Skeletal muscle cell (primary cell): ENCODE results near the gene RPTOR.

Experiments used
- DNase-seq: peaks from one replicate; pipeline ENCODE4 v3.0.0-alpha.2; 2010; ENCODE audit warnings: low read depth
- H3K4me3 ChIP-seq: 2 replicates; pipeline ENCODE4 v1.5.1; 2011; ENCODE audit warnings: low read depth, mild to moderate bottlenecking, control low read depth, low read length, moderate library complexity

The RPTOR gene

GRCh38 chr17:80675438-80676095 lies 130.9 kb downstream of the RPTOR start:
- no peak for DNase-seq

GRCh38 chr17:80676096-80676466 lies 131.4 kb downstream of the RPTOR start:
- no peak for DNase-seq
- no peak overlapping the region for H3K4me3 ChIP-seq

More at GRCh38 chr17:80675438-80676095, 130.9 kb downstream of the RPTOR start:
- H3K4me3 ChIP-seq, result no peak overlapping the region

- no peak for DNase-seq
- H3K4me3 ChIP-seq, result no peak overlapping the region
Observed at GRCh38 chr17:80676564-80676963, 131.9 kb downstream of the RPTOR start.

GRCh38 chr17:80677214-80677756 lies 132.6 kb downstream of the RPTOR start:
- DNase-seq, result no peak
- H3K4me3 ChIP-seq, result no peak overlapping the region

- H3K4me3 ChIP-seq, result no peak overlapping the region
- DNase-seq, result no peak
Observed at GRCh38 chr17:80679816-80680215, 135.2 kb downstream of the RPTOR start.

- no peak overlapping the region for H3K4me3 ChIP-seq
- no peak for DNase-seq
Observed at GRCh38 chr17:80681215-80681614, 136.6 kb downstream of the RPTOR start.

GRCh38 chr17:80682372-80682771 lies 137.7 kb downstream of the RPTOR start:
- DNase-seq, result no peak
- no peak overlapping the region for H3K4me3 ChIP-seq

GRCh38 chr17:80683625-80684104 lies 139.0 kb downstream of the RPTOR start:
- no peak for DNase-seq
- no peak overlapping the region for H3K4me3 ChIP-seq

- DNase-seq, result no peak
- H3K4me3 ChIP-seq, result no peak overlapping the region
Observed at GRCh38 chr17:80687839-80688238, 143.2 kb downstream of the RPTOR start.

- DNase-seq, result no peak
- H3K4me3 ChIP-seq, result no peak overlapping the region
Observed at GRCh38 chr17:80689129-80689619, 144.5 kb downstream of the RPTOR start.

GRCh38 chr17:80691784-80692183 lies 147.1 kb downstream of the RPTOR start:
- no peak for DNase-seq
- no peak overlapping the region for H3K4me3 ChIP-seq

- no peak for DNase-seq
- no peak overlapping the region for H3K4me3 ChIP-seq
Observed at GRCh38 chr17:80692931-80693467, 148.4 kb downstream of the RPTOR start.

- H3K4me3 ChIP-seq, result no peak overlapping the region
- DNase-seq, result no peak
Observed at GRCh38 chr17:80693511-80693910, 148.9 kb downstream of the RPTOR start.

GRCh38 chr17:80694085-80694991 lies 149.7 kb downstream of the RPTOR start:
- DNase-seq, result no peak
- no peak overlapping the region for H3K4me3 ChIP-seq

GRCh38 chr17:80694992-80695912 lies 150.6 kb downstream of the RPTOR start:
- no peak for DNase-seq

GRCh38 chr17:80695979-80696378 lies 151.3 kb downstream of the RPTOR start:
- no peak overlapping the region for H3K4me3 ChIP-seq
- DNase-seq, result no peak

More at GRCh38 chr17:80694992-80695912, 150.6 kb downstream of the RPTOR start:
- no peak overlapping the region for H3K4me3 ChIP-seq

GRCh38 chr17:80696456-80696855 lies 151.8 kb downstream of the RPTOR start:
- DNase-seq, result no peak
- H3K4me3 ChIP-seq, result no peak overlapping the region

- H3K4me3 ChIP-seq, result no peak overlapping the region
- DNase-seq, result no peak
Observed at GRCh38 chr17:80696964-80697363, 152.3 kb downstream of the RPTOR start.

GRCh38 chr17:80698297-80698696 lies 153.7 kb downstream of the RPTOR start:
- no peak overlapping the region for H3K4me3 ChIP-seq

More at GRCh38 chr17:80698297-80698696, 153.7 kb downstream of the RPTOR start:
- no peak for DNase-seq
